Cardiac septum (tissue), 1 donor: ENCODE data around the gene TNK1. TPM values are rescaled to one million over a fixed set of nuclear protein-coding genes. Genes with fewer than 3 reads are reported as not detected.
A peak's percentile ranks its signal among the peaks of the same experiment; 100 is the strongest.
"Not testable (repeated sequence)": the region's sequence is repeated elsewhere in the genome, so short reads cannot be mapped to it uniquely, and the experiment has no call there.

Experiments
- DNase-seq: peaks from one replicate; pipeline ENCODE4 v3.0.0-alpha.2; 2020; ENCODE audit warnings: low spot score
- intact Hi-C: fragments of 100-400 bp; cut with DNase I; formaldehyde crosslinking; loops from one replicate; pipeline ENCODE4 v1.14.0; 2022
- long read RNA-seq: library from polyadenylated mRNA; unstranded; transcript quantifications from one replicate; pipeline ENCODE4 v2.0.0, GENCODE V29; 2021
- total RNA-seq: library from RNA; stranded (reverse); fragmentation: NEBNext Ultra II Directional; extraction: Animal tissue kit (Norgen Biotek cat#: 25700); gene quantifications from one replicate; pipeline ENCODE4 v1.2.1, GENCODE V29; 2021
- donor health status: DM: no; HTN: no; CAD: no.

The TNK1 gene
- 2.0 TPM for total RNA-seq
- long read RNA-seq, partial matches to known transcripts = 2 of 3 reads
- long read RNA-seq, other reads (novel, unspliced or antisense) = 1 of 3 reads

GRCh38 chr17:7380855-7381683, at the start of gene TNK1:
Gene TNK1 (plus strand): TSS chr17:7381089. CDS start chr17:7382927, 1,838 bp downstream.
- intact Hi-C loops = no loop called here
- DNase-seq = peak; percentile 79

GRCh38 chr17:7332111-7332510, 48.8 kb upstream of the TNK1 start:
- intact Hi-C loops = no loop called here
- no peak for DNase-seq

- DNase-seq, intact Hi-C loops: not testable (repeated sequence)
Measured at GRCh38 chr17:7332600-7333069, 48.3 kb upstream of the TNK1 start.

- no peak for DNase-seq
- intact Hi-C loops = no loop called here
Measured at GRCh38 chr17:7334938-7335538, 45.9 kb upstream of the TNK1 start.

GRCh38 chr17:7335765-7336164, 45.1 kb upstream of the TNK1 start:
- intact Hi-C loops = not testable (repeated sequence)

GRCh38 chr17:7336240-7337175, 44.4 kb upstream of the TNK1 start, which contains the start of gene ACAP1:
Gene ACAP1 (plus strand): TSS chr17:7336529. CDS start chr17:7336735, 206 bp downstream.
- intact Hi-C loops = no loop called here
- peak; percentile 87 for DNase-seq

More at GRCh38 chr17:7335765-7336164, 45.1 kb upstream of the TNK1 start:
- DNase-seq = not testable (repeated sequence)

GRCh38 chr17:7337600-7337999, 43.3 kb upstream of the TNK1 start:
- intact Hi-C loops, DNase-seq: not testable (repeated sequence)

GRCh38 chr17:7340179-7340578, 40.7 kb upstream of the TNK1 start:
- intact Hi-C loops = no loop called here
- no peak for DNase-seq

- DNase-seq = no peak
- intact Hi-C loops = no loop called here
Measured at GRCh38 chr17:7341842-7342241, 39.0 kb upstream of the TNK1 start.

- intact Hi-C loops = no loop called here
- DNase-seq = no peak
Measured at GRCh38 chr17:7343250-7343649, 37.6 kb upstream of the TNK1 start.

GRCh38 chr17:7346761-7347614, 33.9 kb upstream of the TNK1 start:
- intact Hi-C loops = loop anchor here (2.0 to 5.0 kb wide), 2 partner anchors 16 to 40 kb away; partner anchors contain the start of gene EIF5A
- no peak for DNase-seq

GRCh38 chr17:7347630-7348477, 33.0 kb upstream of the TNK1 start:
- intact Hi-C loops = loop anchor here (2.0 to 5.0 kb wide), 2 partner anchors 17 to 41 kb away; partner anchors contain the start of gene EIF5A
- no peak for DNase-seq

GRCh38 chr17:7348478-7349242, 32.2 kb upstream of the TNK1 start:
- no peak for DNase-seq
- intact Hi-C loops = loop anchor here (5.0 kb wide), 1 partner anchor 41 kb away; the partner anchor contains the start of gene EIF5A

GRCh38 chr17:7351665-7352502, 29.0 kb upstream of the TNK1 start, which contains the start of gene KCTD11:
Gene KCTD11 (plus strand): TSS chr17:7352162.
- intact Hi-C loops = loop anchor here (1.0 to 2.0 kb wide), 4 partner anchors 23 to 132 kb away; partner anchors contain the start of genes NEURL4, POLR2A, SLC2A4 and TMEM256
- peak; percentile 94 for DNase-seq

- intact Hi-C loops = loop anchor here (2.0 kb wide), 1 partner anchor 72 kb away; the partner anchor contains the start of gene SLC2A4
- DNase-seq = no peak
Measured at GRCh38 chr17:7352503-7352889, 28.4 kb upstream of the TNK1 start.
